Measurements from ENCODE around the gene OR3A2.

GRCh38 chr17:3308603-3309002, 77.5 kb downstream of the OR3A2 start:
- no peak for TF ChIP-seq CTCF (IDR thresholded peaks at IDR 0.05; ENCODE audit: poor library complexity, severe bottlenecking)
- TF ChIP-seq TAF1 (IDR thresholded peaks at IDR 0.05; ENCODE audit: low read depth) = no peak
- TF ChIP-seq REST (IDR thresholded peaks at IDR 0.05; ENCODE audit: borderline replicate concordance) = no peak
- TF ChIP-seq EP300 (conservative IDR thresholded peaks at IDR 0.05; ENCODE audit: poor library complexity, severe bottlenecking) = no peak
